Neural progenitor cell (in vitro differentiated cells): ENCODE results near the gene PARVG. TPM values are rescaled to one million over a fixed set of nuclear protein-coding genes. Genes with fewer than 3 reads are reported as not detected.

ENCODE experiments used
- DNase-seq: peaks from one replicate; pipeline ENCODE4 v3.0.0-alpha.2; 2016; ENCODE audit warnings: low spot score
- H2AFZ ChIP-seq: fragments of 200-600 bp; sonication (generic); replicated peaks from 2 replicates; pipeline ENCODE4 v1.6.1; 2016; ENCODE audit warnings: antibody characterized with exemption
- H3F3A ChIP-seq: fragments of 200-600 bp; sonication (generic); 2 replicates; pipeline ENCODE4 v1.6.1; 2016; ENCODE audit warnings: antibody characterized with exemption, low read depth
- H3K27ac ChIP-seq: fragments of 200-600 bp; sonication (generic); 2 replicates; pipeline ENCODE4 v1.5.1; 2016; ENCODE audit warnings: mild to moderate bottlenecking
- H3K27me3 ChIP-seq: fragments of 200-600 bp; sonication (generic); 2 replicates; pipeline ENCODE4 v1.6.1; 2016; ENCODE audit warnings: mild to moderate bottlenecking, moderate library complexity
- H3K36me3 ChIP-seq: fragments of 200-600 bp; sonication (generic); 2 replicates; pipeline ENCODE4 v1.5.1; 2016
- H3K4me1 ChIP-seq: fragments of 200-600 bp; sonication (generic); 2 replicates; pipeline ENCODE4 v1.6.1; 2016; ENCODE audit warnings: mixed run types
- H3K4me2 ChIP-seq: fragments of 200-600 bp; sonication (generic); 2 replicates; pipeline ENCODE4 v1.6.1; 2016
- H3K4me3 ChIP-seq: fragments of 200-600 bp; sonication (generic); 2 replicates; pipeline ENCODE4 v1.5.1; 2016
- H3K79me2 ChIP-seq: fragments of 200-600 bp; sonication (generic); 2 replicates; pipeline ENCODE4 v1.6.1; 2016; ENCODE audit warnings: low read depth
- H3K9ac ChIP-seq: fragments of 200-600 bp; sonication (generic); 2 replicates; pipeline ENCODE4 v1.6.1; 2016
- H3K9me3 ChIP-seq: fragments of 200-600 bp; sonication (generic); 2 replicates; pipeline ENCODE4 v1.5.1; 2016; ENCODE audit warnings: low read depth
- H4K20me1 ChIP-seq: fragments of 200-600 bp; sonication (generic); 2 replicates; pipeline ENCODE4 v1.6.1; 2016; ENCODE audit warnings: low read depth
- H3K27ac Mint-ChIP-seq: 3 replicates; pipeline ENCODE4 v1.8.0; 2021; ENCODE audit warnings: mixed read lengths
- H3K27me3 Mint-ChIP-seq: 2 replicates; pipeline ENCODE4 v1.8.0; 2022; ENCODE audit warnings: low read depth, mild to moderate bottlenecking, inconsistent platforms, moderate library complexity, mixed read lengths; ENCODE audit not compliant: insufficient read depth
- H3K36me3 Mint-ChIP-seq: 3 replicates; pipeline ENCODE4 v1.8.0; 2021; ENCODE audit warnings: mixed read lengths
- H3K4me1 Mint-ChIP-seq: 3 replicates; pipeline ENCODE4 v1.8.0; 2021; ENCODE audit warnings: mixed read lengths
- H3K4me3 Mint-ChIP-seq: 3 replicates; pipeline ENCODE4 v1.8.0; 2021; ENCODE audit warnings: mild to moderate bottlenecking, moderate library complexity, mixed read lengths
- H3K9me3 Mint-ChIP-seq: 3 replicates; pipeline ENCODE4 v1.8.0; 2020; ENCODE audit warnings: mixed read lengths
- CTCF ChIP-seq: fragments of 200-600 bp; sonication (generic); IDR thresholded peaks from 2 replicates; pipeline ENCODE4 v1.5.1; 2017; ENCODE audit warnings: antibody characterized with exemption, mild to moderate bottlenecking
- EZH2 ChIP-seq: fragments of 200-600 bp; sonication (generic); IDR thresholded peaks from 2 replicates; pipeline ENCODE4 v1.6.1; 2017; ENCODE audit warnings: antibody characterized with exemption, mild to moderate bottlenecking, moderate library complexity
- EZH2phosphoT487 ChIP-seq: fragments of 200-600 bp; sonication (generic); IDR thresholded peaks from 2 replicates; pipeline ENCODE4 v1.6.1; 2017; ENCODE audit warnings: antibody characterized with exemption
- total RNA-seq: library from RNA; depleted of rRNA; stranded (reverse); fragments of >200 nt; gene quantifications from 2 replicates; pipeline ENCODE4 v1.2.3, GENCODE V29; 2015; ENCODE audit warnings: low replicate concordance

Gene PARVG
- total RNA-seq, 1 donor from 2014 or later: not detected

DNA sequence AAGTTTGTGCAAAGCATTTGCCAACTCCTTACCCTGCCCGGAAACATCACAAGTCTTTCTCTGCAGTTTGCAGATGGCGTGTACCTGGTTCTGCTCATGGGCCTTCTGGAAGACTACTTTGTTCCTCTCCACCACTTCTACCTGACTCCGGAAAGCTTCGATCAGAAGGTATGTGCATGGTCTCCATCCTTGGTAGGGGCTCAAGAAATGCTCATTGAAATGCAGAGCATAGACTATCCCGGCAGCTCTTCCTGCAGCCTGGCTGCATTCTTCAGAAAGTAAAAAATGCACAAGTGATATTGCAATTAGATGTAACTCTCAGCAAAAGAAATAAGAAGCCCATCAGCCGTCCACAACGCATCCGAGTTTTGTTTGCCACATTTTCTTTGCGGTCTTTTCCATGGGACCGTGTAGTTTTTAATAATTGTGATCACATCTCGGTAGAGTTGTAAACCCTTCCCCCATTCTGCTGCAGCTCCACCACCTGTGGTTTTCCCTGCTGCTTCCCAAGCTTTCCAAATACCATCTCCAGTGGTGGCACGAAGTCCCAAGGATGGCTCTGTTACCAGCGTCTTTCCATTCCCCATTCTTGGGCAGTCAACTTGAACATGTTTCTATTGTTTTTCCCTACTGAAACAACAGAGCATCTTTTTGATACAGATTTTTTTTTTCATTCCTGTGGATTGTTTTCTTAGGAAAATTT lies 22.7 kb upstream of the PARVG start:
- Histone ChIP-seq H3K4me1 (peaks cover 20% of the 10 kb centered on the region), H2AFZ (no peak overlapping the region), H3K27me3 (no peaks in the 10 kb centered on the region), H3K36me3 (no peaks in the 10 kb centered on the region), H3K27ac (no peak overlapping the region), H3K4me3 (no peak overlapping the region), H3F3A (no peaks in the 10 kb centered on the region), H3K4me2 (no peak overlapping the region), H3K9me3 (no peaks in the 10 kb centered on the region), H3K9ac (no peak overlapping the region), H3K79me2 (no peaks in the 10 kb centered on the region), H4K20me1 (no peaks in the 10 kb centered on the region)
- peaks cover 31% of the 10 kb centered on the region for H3K4me1 Mint-ChIP-seq
- H3K9me3 Mint-ChIP-seq: no peaks in the 10 kb centered on the region
- peak overlapping the region; percentile 55 for H3K27ac Mint-ChIP-seq
- no peak overlapping the region for H3K4me3 Mint-ChIP-seq
- no peak for DNase-seq
- TF ChIP-seq EZH2: no peak
- TF ChIP-seq CTCF: no peak
- no peak for TF ChIP-seq EZH2phosphoT487
- H3K36me3 Mint-ChIP-seq: no peaks in the 10 kb centered on the region
- peaks cover 4% of the 10 kb centered on the region for H3K27me3 Mint-ChIP-seq

GRCh38 chr22:44158816-44159215 lies 21.9 kb upstream of the PARVG start:
- Histone ChIP-seq H3K79me2 (no peaks in the 10 kb centered on the region), H3K27ac (no peak overlapping the region), H3K27me3 (no peaks in the 10 kb centered on the region), H3K4me1 (peaks cover 20% of the 10 kb centered on the region), H3F3A (no peaks in the 10 kb centered on the region), H3K4me2 (no peak overlapping the region), H2AFZ (no peak overlapping the region), H3K9me3 (no peaks in the 10 kb centered on the region), H3K36me3 (no peaks in the 10 kb centered on the region), H4K20me1 (no peaks in the 10 kb centered on the region), H3K4me3 (no peak overlapping the region), H3K9ac (no peak overlapping the region)
- Mint-ChIP-seq H3K9me3 (no peaks in the 10 kb centered on the region), H3K36me3 (no peaks in the 10 kb centered on the region), H3K27ac (peak overlapping the region; percentile 23), H3K4me3 (peak overlapping the region; percentile 30), H3K4me1 (peaks cover 31% of the 10 kb centered on the region), H3K27me3 (peaks cover 4% of the 10 kb centered on the region)
- DNase-seq: no peak
- TF ChIP-seq CTCF: no peak
- TF ChIP-seq EZH2: no peak
- no peak for TF ChIP-seq EZH2phosphoT487

DNA sequence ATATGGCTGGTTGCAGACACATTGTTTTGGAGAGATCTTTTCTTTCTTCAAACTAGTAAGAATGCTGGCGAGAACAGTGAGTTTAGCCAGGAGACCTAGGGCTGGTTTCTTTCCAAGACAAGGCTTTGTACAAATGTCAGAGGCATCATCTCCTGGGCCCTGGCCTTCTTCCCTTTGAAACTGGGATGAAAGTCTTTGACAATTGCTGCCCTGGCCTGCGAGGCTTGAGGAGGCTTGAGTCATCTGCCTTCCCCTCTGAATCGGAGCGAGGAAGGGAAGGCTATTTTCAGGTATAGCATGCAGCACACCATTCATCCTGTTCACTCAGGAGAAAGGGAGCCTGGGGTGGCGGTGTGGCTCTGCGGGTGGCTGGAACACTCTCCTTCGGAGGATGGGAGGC lies 21.5 kb upstream of the PARVG start:
- Histone ChIP-seq H3K9me3 (no peaks in the 10 kb centered on the region), H3K4me1 (peaks cover 20% of the 10 kb centered on the region), H3K4me3 (no peak overlapping the region), H3K79me2 (no peaks in the 10 kb centered on the region), H3K27me3 (no peaks in the 10 kb centered on the region), H3K27ac (no peak overlapping the region), H4K20me1 (no peaks in the 10 kb centered on the region), H3K36me3 (no peaks in the 10 kb centered on the region), H3K4me2 (no peak overlapping the region), H2AFZ (no peak overlapping the region), H3F3A (no peaks in the 10 kb centered on the region), H3K9ac (no peak overlapping the region)
- H3K27ac Mint-ChIP-seq: peak overlapping the region; percentile 23
- no peak overlapping the region for H3K4me3 Mint-ChIP-seq
- TF ChIP-seq EZH2: no peak
- no peak for TF ChIP-seq CTCF
- TF ChIP-seq EZH2phosphoT487: no peak
- H3K4me1 Mint-ChIP-seq: peaks cover 31% of the 10 kb centered on the region
- H3K9me3 Mint-ChIP-seq: no peaks in the 10 kb centered on the region
- DNase-seq: no peak
- peaks cover 4% of the 10 kb centered on the region for H3K27me3 Mint-ChIP-seq
- no peaks in the 10 kb centered on the region for H3K36me3 Mint-ChIP-seq
